Ascending aorta (tissue), 2 donors: ENCODE measurements around the gene LRRC59. TPM values are rescaled to one million over a fixed set of nuclear protein-coding genes. Genes with fewer than 3 reads are reported as not detected.

Experiments used
- DNase-seq, 2 donors: peaks; one replicate each; pipeline ENCODE4 v3.0.0-alpha.2; 2019; ENCODE audit warnings: low spot score in 2 of 2
- H3K27ac ChIP-seq, 2 donors: fragments of 200-600 bp; sonication (generic); one replicate each; pipeline ENCODE4 v1.5.1; 2016 to 2017; ENCODE audit warnings: mild to moderate bottlenecking in 1 of 2
- H3K27me3 ChIP-seq: fragments of 200-600 bp; sonication (generic); one replicate; pipeline ENCODE4 v1.5.1; 2017
- H3K36me3 ChIP-seq, 2 donors: fragments of 200-600 bp; sonication (generic); one replicate each; pipeline ENCODE4 v1.5.1; 2016
- H3K4me1 ChIP-seq, 2 donors: fragments of 200-600 bp; sonication (generic); one replicate each; pipeline ENCODE4 v1.5.1; 2016 to 2017; ENCODE audit warnings: mild to moderate bottlenecking in 1 of 2
- H3K4me3 ChIP-seq, 2 donors: fragments of 200-600 bp; sonication (generic); one replicate each; pipeline ENCODE4 v1.5.1; 2016 to 2017; ENCODE audit warnings: mild to moderate bottlenecking in 1 of 2
- H3K9me3 ChIP-seq, 2 donors: fragments of 200-600 bp; sonication (generic); one replicate each; pipeline ENCODE4 v1.5.1; 2016
- CTCF ChIP-seq, 3 experiments: fragments of 200-600 bp in 2 of 3; fragments of 450-650 bp in 1 of 3; sonication (generic) in 2 of 3; IDR thresholded peaks; one replicate each; pipeline ENCODE4 v1.5.1; 2016 to 2019; ENCODE audit warnings: antibody characterized with exemption in 3 of 3, mild to moderate bottlenecking in 1 of 3, moderate library complexity in 1 of 3
- intact Hi-C: fragments of 100-400 bp; cut with DNase I; formaldehyde crosslinking; loops from one replicate; pipeline ENCODE4 v1.15.1; 2023
- total RNA-seq: library from RNA; depleted of rRNA; stranded (reverse); fragments of >200 nt; gene quantifications from one replicate; pipeline ENCODE4 v1.1.0, GENCODE V29; 2016

Gene LRRC59
- total RNA-seq, 1 donor from 2014 or later: 91.9 TPM

GRCh38 chr17:50389534-50389933, 7.8 kb downstream of the LRRC59 start:
- H3K9me3 ChIP-seq: no peaks in the 10 kb centered on the region
- H3K36me3 ChIP-seq: peaks cover 97 to 100% of the 10 kb centered on the region in 2 donors
- no peak for DNase-seq
- no peak for TF ChIP-seq CTCF (IDR thresholded peaks at IDR 0.05)
- no peak overlapping the region for H3K27ac ChIP-seq
- no peaks in the 10 kb centered on the region for H3K4me1 ChIP-seq
- H3K27me3 ChIP-seq: no peaks in the 10 kb centered on the region
- intact Hi-C loops: no loop called here
- no peak overlapping the region for H3K4me3 ChIP-seq

GRCh38 chr17:50388728-50389127, 8.6 kb downstream of the LRRC59 start:
- H3K4me1 ChIP-seq: no peaks in the 10 kb centered on the region
- no peaks in the 10 kb centered on the region for H3K27me3 ChIP-seq
- no peak for DNase-seq
- TF ChIP-seq CTCF (IDR thresholded peaks at IDR 0.05): no peak
- H3K4me3 ChIP-seq: no peak overlapping the region
- H3K27ac ChIP-seq: no peak overlapping the region
- intact Hi-C loops: no loop called here
- peaks cover 97 to 100% of the 10 kb centered on the region in 2 donors for H3K36me3 ChIP-seq
- no peaks in the 10 kb centered on the region for H3K9me3 ChIP-seq

GRCh38 chr17:50386510-50386909, 10.8 kb downstream of the LRRC59 start:
- H3K27ac ChIP-seq: no peak overlapping the region
- H3K36me3 ChIP-seq: peaks cover 91 to 100% of the 10 kb centered on the region in 2 donors
- intact Hi-C loops: no loop called here
- no peaks in the 10 kb centered on the region for H3K9me3 ChIP-seq
- no peaks in the 10 kb centered on the region for H3K4me1 ChIP-seq
- no peak overlapping the region for H3K4me3 ChIP-seq
- no peak for TF ChIP-seq CTCF (IDR thresholded peaks at IDR 0.05)
- no peak for DNase-seq
- no peaks in the 10 kb centered on the region for H3K27me3 ChIP-seq

- intact Hi-C loops: no loop called here
- Histone ChIP-seq H3K36me3 (peaks cover 59 to 72% of the 10 kb centered on the region in 2 donors), H3K27ac (no peak overlapping the region), H3K4me3 (no peak overlapping the region), H3K4me1 (no peaks in the 10 kb centered on the region), H3K27me3 (no peaks in the 10 kb centered on the region), H3K9me3 (no peaks in the 10 kb centered on the region)
- no peak for DNase-seq
- TF ChIP-seq CTCF (IDR thresholded peaks at IDR 0.05): no peak
Measured at GRCh38 chr17:50382931-50383330, 14.4 kb downstream of the LRRC59 start.

GRCh38 chr17:50381920-50382319, 15.4 kb downstream of the LRRC59 start:
- H3K9me3 ChIP-seq: no peaks in the 10 kb centered on the region
- H3K36me3 ChIP-seq: peaks cover 49 to 62% of the 10 kb centered on the region in 2 donors
- DNase-seq: no peak
- H3K4me1 ChIP-seq: no peaks in the 10 kb centered on the region
- no peaks in the 10 kb centered on the region for H3K27me3 ChIP-seq
- TF ChIP-seq CTCF (IDR thresholded peaks at IDR 0.05): no peak
- H3K27ac ChIP-seq: no peak overlapping the region
- no peak overlapping the region for H3K4me3 ChIP-seq
- intact Hi-C loops: no loop called here

GRCh38 chr17:50381260-50381815, 16.0 kb downstream of the LRRC59 start:
- no peak for DNase-seq
- intact Hi-C loops: no loop called here
- H3K4me3 ChIP-seq: no peak overlapping the region
- H3K27me3 ChIP-seq: no peaks in the 10 kb centered on the region
- peaks cover 45 to 56% of the 10 kb centered on the region in 2 donors for H3K36me3 ChIP-seq
- H3K27ac ChIP-seq: no peak overlapping the region
- H3K9me3 ChIP-seq: no peaks in the 10 kb centered on the region
- no peaks in the 10 kb centered on the region for H3K4me1 ChIP-seq
- TF ChIP-seq CTCF (IDR thresholded peaks at IDR 0.05): no peak
